HG03565 (cell line): ENCODE data around the gene LRRN4CL.

ENCODE experiments used
- ATAC-seq: cut with Tn5 transposase; IDR thresholded peaks from one replicate; pipeline ENCODE4 v1.9.1; 2021; ENCODE audit warnings: mild to moderate bottlenecking, moderate library complexity; ENCODE audit not compliant: unreplicated experiment

Gene LRRN4CL

GRCh38 chr11:62648185-62648966 lies 41.0 kb downstream of the LRRN4CL start:
- ATAC-seq: no peak

GRCh38 chr11:62647609-62648005 lies 41.7 kb downstream of the LRRN4CL start:
- no peak for ATAC-seq

GRCh38 chr11:62646825-62647608 lies 42.3 kb downstream of the LRRN4CL start:
- no peak for ATAC-seq

GRCh38 chr11:62645946-62646824 lies 43.1 kb downstream of the LRRN4CL start, which contains the start of gene GANAB:
TSS of gene GANAB (minus strand) at chr11:62646613. CDS start at chr11:62646599, 14 bp downstream.
- peak; percentile 91 for ATAC-seq

GRCh38 chr11:62645671-62645945 lies 43.7 kb downstream of the LRRN4CL start:
- ATAC-seq: no peak

GRCh38 chr11:62644220-62644619 lies 45.1 kb downstream of the LRRN4CL start:
- ATAC-seq: no peak
